H1 (cell line): ENCODE measurements around the gene MGLL. TPM values are rescaled to one million over a fixed set of nuclear protein-coding genes. Genes with fewer than 3 reads are reported as not detected.

Experiments
- CHD7 ChIP-seq: fragments of 300-600 bp; sonication (generic); IDR thresholded peaks from 2 replicates; pipeline ENCODE4 v1.7.1; 2012; ENCODE audit warnings: low read length, moderate library complexity, mild to moderate bottlenecking, inconsistent platforms; ENCODE audit not compliant: insufficient replicate concordance
- EGR1 ChIP-seq: IDR thresholded peaks from 2 replicates; pipeline ENCODE4 v1.6.1; 2011; ENCODE audit warnings: low read depth, low read length, borderline replicate concordance
- EP300 ChIP-seq, 2 experiments: IDR thresholded peaks; 1 replicate in 1 of 2; 2 replicates in 1 of 2; pipeline ENCODE4 v1.6.1; 2011 to 2012; ENCODE audit warnings: low read depth in 2 of 2, low read length in 2 of 2, mild to moderate bottlenecking in 2 of 2, borderline replicate concordance in 1 of 2, inconsistent platforms in 1 of 2, moderate library complexity in 1 of 2
- POU5F1 ChIP-seq: IDR thresholded peaks from 2 replicates; pipeline ENCODE4 v1.6.1; 2011; ENCODE audit warnings: low read depth, mild to moderate bottlenecking, low read length, moderate library complexity
- RFX5 ChIP-seq: IDR thresholded peaks from 2 replicates; pipeline ENCODE4 v1.6.1; 2011; ENCODE audit warnings: low read depth, low read length, improper control_type of control experiment, borderline replicate concordance
- SP1 ChIP-seq: IDR thresholded peaks from 2 replicates; pipeline ENCODE4 v1.6.1; 2011; ENCODE audit warnings: low read depth, low read length
- SP4 ChIP-seq: IDR thresholded peaks from 2 replicates; pipeline ENCODE4 v1.6.1; 2012; ENCODE audit warnings: low read length, inconsistent platforms
- SRF ChIP-seq: IDR thresholded peaks from 2 replicates; pipeline ENCODE4 v1.6.1; 2011; ENCODE audit warnings: mild to moderate bottlenecking, low read depth, low read length, moderate library complexity
- polyA plus RNA-seq, 7 experiments: library from polyadenylated mRNA; depleted of rRNA in 3 of 7; stranded (reverse) in 5 of 7; unstranded in 2 of 7; fragments of >200 nt in 5 of 7; fragments of 200-250 nt in 2 of 7; gene quantifications; 1 replicate in 5 of 7; 2 replicates in 1 of 7; 4 replicates in 1 of 7; pipeline versions ENCODE4 v1.2.1 to v1.2.3, GENCODE V29; 2011 to 2013; ENCODE audit warnings: missing spikeins in 2 of 7, mixed read lengths in 2 of 7
- total RNA-seq: library from RNA; stranded (reverse); fragmentation: NEBNext Ultra II Directional; extraction: Animal tissue kit (Norgen Biotek cat#: 25700); gene quantifications from 2 replicates; pipeline ENCODE4 v1.2.1, GENCODE V29; 2021

The MGLL gene
- total and polyA plus RNA-seq, 2 of the 8 experiments (the other 6 are each of a cell fraction or from before 2014, with no cell fraction given), result 0.05 to 0.34 TPM

GRCh38 chr3:127802606-127803005, 19.7 kb downstream of the MGLL start (continued):
- TF ChIP-seq EP300 (IDR thresholded peaks at IDR 0.05; ENCODE audit: borderline replicate concordance in 1 of 2, low read depth in 2 of 2, low read length in 2 of 2) (no peak), SP4 (no peak), POU5F1 (no peak), EGR1 (no peak), SP1 (no peak), RFX5 (no peak), CHD7 (no peak), SRF (no peak)
- TF ChIP-seq, all 59 proteins: peak for 0
